HUES64 (cell line): ENCODE results near the gene NECAB3.
A peak's percentile ranks its signal among the peaks of the same experiment; 100 is the strongest.
"Not testable (repeated sequence)": the region's sequence is repeated elsewhere in the genome, so short reads cannot be mapped to it uniquely, and the experiment has no call there.

Source experiments
- H3K27ac ChIP-seq: 2 replicates; pipeline ENCODE4 v1.7.0; 2013; ENCODE audit warnings: low read depth, low read length, inconsistent platforms
- H3K27me3 ChIP-seq: 2 replicates; pipeline ENCODE4 v1.6.1; 2013; ENCODE audit warnings: mild to moderate bottlenecking, low read length; ENCODE audit not compliant: insufficient read depth
- H3K36me3 ChIP-seq: 2 replicates; pipeline ENCODE4 v1.6.1; 2013; ENCODE audit warnings: mild to moderate bottlenecking, low read length; ENCODE audit not compliant: insufficient read depth
- H3K4me1 ChIP-seq: 2 replicates; pipeline ENCODE4 v1.6.1; 2013; ENCODE audit warnings: mild to moderate bottlenecking, low read length, moderate library complexity; ENCODE audit not compliant: insufficient read depth
- H3K4me3 ChIP-seq: 2 replicates; pipeline ENCODE4 v1.5.1; 2013; ENCODE audit warnings: mild to moderate bottlenecking, low read length, moderate library complexity
- H3K9ac ChIP-seq: 2 replicates; pipeline ENCODE4 v1.6.1; 2013; ENCODE audit warnings: mild to moderate bottlenecking, low read depth, low read length
- H3K9me3 ChIP-seq: 2 replicates; pipeline ENCODE4 v1.6.1; 2013; ENCODE audit warnings: low read depth, low read length; ENCODE audit not compliant: insufficient read depth
- WGBS: fragments of 150-250, 120-280 bp; methylation state at CpG from one replicate; pipeline ENCODE4 v1.1.7; 2013; ENCODE audit warnings: missing lambda C conversion rate; 5-methylcytosine and 5-hydroxymethylcytosine counted together

NECAB3 gene

GRCh38 chr20:33709398-33709797 lies 35.2 kb upstream of the NECAB3 start:
- Histone ChIP-seq H3K36me3 (no peaks in the 10 kb centered on the region), H3K4me1 (no peaks in the 10 kb centered on the region; the same call in 1 of the 2 replicates), H3K9ac (peak overlapping the region; percentile 36; the same call in 1 of the 2 replicates), H3K27me3 (no peaks in the 10 kb centered on the region), H3K27ac (no peak overlapping the region), H3K9me3 (no peaks in the 10 kb centered on the region), H3K4me3 (no peak overlapping the region)
- WGBS, result 82% methylated on average over 2 of the region's 2 CpGs

DNA sequence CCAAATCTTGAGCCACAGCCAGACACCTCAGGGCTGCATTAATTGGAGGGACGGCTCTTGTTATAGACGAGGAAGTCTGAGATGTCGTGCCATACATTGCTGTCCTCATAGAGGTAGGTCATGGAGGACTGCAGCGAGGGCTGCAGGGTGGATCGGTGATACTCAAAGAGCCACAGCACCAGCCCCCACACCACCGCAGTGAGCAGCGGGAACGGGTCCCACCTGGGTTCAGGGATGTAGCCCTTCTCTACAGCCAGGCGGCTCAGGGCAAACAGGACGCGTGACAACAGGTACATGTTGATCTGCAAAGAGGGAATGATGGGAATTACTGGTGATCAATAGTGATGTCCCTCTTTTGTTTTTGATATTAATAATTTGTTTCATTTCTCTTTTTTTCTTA lies 33.4 kb upstream of the NECAB3 start:
- Histone ChIP-seq H3K9ac (no peak overlapping the region), H3K27me3 (no peaks in the 10 kb centered on the region), H3K27ac (no peak overlapping the region), H3K4me1 (no peaks in the 10 kb centered on the region; the same call in 1 of the 2 replicates), H3K9me3 (no peaks in the 10 kb centered on the region), H3K4me3 (no peak overlapping the region), H3K36me3 (no peaks in the 10 kb centered on the region)
- 91% methylated on average over 11 of the region's 11 CpGs for WGBS

DNA sequence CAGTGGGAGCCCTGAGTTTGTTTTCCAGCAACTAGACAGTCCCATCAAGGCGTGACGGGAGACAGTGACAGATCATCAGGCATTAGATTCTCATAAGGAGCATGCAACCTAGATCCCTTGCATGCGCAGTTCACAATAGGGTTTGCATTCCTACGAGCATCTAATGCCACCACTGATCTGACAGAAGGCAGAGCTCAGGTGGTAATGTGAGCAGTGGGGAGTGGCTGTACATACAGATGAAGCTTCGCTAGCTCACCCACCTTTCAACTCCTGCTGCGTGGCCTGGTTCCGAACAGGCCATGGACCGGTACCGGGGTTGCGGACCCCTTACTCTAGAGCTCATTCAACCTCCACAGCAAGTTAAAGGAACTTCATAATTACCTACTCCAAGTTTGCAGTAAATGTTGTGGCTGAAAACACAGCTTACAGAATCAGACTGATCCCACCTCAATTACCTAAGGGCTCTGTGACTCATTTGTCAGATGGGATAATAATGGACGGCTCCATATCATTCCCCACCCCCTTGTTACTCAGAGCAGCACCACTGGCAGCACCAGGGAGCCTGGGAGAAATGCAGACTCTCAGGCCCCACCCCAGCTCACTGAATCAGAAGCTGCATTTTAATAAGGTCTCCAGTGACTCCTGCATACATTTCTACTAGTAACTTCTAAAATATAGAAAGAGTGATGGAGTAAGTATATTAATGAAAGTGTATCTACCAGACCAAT lies 30.1 kb upstream of the NECAB3 start:
- Histone ChIP-seq H3K4me3 (no peak overlapping the region), H3K27ac (no peak overlapping the region), H3K9ac (no peak overlapping the region), H3K4me1 (no peaks in the 10 kb centered on the region), H3K27me3 (no peaks in the 10 kb centered on the region), H3K9me3 (no peaks in the 10 kb centered on the region), H3K36me3 (no peaks in the 10 kb centered on the region)
- 90% methylated on average over 11 of the region's 11 CpGs for WGBS

DNA sequence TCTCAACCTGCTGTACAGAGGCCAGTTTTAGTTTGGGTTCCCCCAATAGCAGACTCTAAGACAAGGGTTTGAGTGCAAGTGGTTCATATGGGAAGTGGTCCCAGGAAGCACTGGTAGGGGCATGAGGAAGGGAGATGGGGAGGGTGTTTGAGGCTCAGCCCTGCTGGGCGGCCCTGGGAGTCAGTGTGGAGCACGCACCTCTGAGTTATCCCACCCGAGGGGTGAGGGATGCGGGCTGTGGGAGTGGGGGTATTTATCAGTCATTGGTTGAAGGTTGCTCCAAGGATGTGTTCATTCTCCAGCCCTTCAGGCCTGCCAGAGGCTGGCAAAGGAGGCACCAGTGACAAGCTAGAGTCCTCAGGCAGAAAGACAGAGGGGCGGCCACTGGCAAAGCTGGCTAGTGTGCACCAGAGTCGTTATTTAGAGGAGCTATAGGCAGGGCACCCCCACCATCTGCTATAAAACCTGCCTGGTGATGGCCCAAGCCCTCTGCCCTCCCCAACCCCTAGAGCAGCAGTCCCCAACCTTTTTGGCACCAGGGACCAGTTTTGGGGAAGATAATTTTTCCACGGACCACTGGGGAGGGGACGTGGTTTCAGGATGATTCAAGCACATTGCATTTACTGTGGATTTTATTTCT lies 29.4 kb upstream of the NECAB3 start:
- Histone ChIP-seq H3K4me3 (no peak overlapping the region), H3K9ac (no peak overlapping the region), H3K27ac (no peak overlapping the region), H3K4me1 (no peaks in the 10 kb centered on the region), H3K9me3 (no peaks in the 10 kb centered on the region), H3K36me3 (no peaks in the 10 kb centered on the region), H3K27me3 (no peaks in the 10 kb centered on the region)
- WGBS, result 91% methylated on average over 6 of the region's 8 CpGs

- H3K36me3 ChIP-seq, result no peaks in the 10 kb centered on the region
- no peak overlapping the region for H3K4me3 ChIP-seq
- no peak overlapping the region for H3K27ac ChIP-seq
- no peaks in the 10 kb centered on the region for H3K4me1 ChIP-seq
- 0 out of 2 replicates have a peak, but pooled peaks cover 3% of the 10 kb centered on the region for H3K9me3 ChIP-seq
- WGBS, result 95% methylated on average over 5 of the region's 5 CpGs
- no peak overlapping the region for H3K9ac ChIP-seq
- no peaks in the 10 kb centered on the region for H3K27me3 ChIP-seq
Observed at GRCh38 chr20:33702861-33703260, 28.6 kb upstream of the NECAB3 start.

- Histone ChIP-seq H3K9me3 (0 out of 2 replicates have a peak, but pooled peaks cover 3% of the 10 kb centered on the region), H3K27ac (no peak overlapping the region), H3K36me3 (no peaks in the 10 kb centered on the region), H3K4me1 (no peaks in the 10 kb centered on the region), H3K27me3 (no peaks in the 10 kb centered on the region), H3K4me3 (no peak overlapping the region), H3K9ac (no peak overlapping the region)
- 94% methylated on average over 26 of the region's 27 CpGs for WGBS
Observed at GRCh38 chr20:33701629-33702450, 27.6 kb upstream of the NECAB3 start.

DNA sequence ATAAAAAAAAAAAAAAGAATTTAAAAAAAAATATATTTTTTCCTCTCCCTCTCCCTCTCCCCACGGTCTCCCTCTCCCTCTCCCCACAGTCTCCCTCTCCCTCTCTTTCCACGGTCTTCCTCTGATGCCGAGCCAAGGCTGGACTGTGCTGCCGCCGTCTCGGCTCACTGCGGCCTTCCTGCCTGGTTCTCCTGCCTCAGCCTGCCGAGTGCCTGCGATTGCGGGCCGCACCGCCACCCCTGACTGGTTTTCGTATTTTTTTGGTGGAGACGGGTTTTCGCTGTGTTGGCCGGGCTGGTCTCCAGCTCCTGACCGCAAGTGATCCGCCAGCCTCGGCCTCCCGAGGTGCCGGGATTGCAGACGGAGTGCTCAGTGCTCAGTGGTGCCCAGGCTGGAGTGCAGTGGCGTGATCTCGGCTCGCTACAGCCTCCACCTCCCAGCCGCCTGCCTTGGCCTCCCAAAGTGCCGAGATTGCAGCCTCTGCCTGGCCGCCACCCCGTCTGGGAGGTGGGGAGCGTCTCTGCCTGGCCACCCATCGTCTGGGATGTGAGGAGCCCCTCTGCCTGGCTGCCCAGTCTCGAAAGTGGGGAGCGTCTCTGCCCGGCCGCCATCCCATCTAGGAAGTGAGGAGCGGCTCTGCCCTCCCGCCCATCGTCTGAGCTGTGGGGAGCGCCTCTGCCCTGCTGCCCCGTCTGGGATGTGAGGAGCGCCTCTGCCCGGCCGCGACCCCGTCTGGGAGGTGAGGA lies 26.6 kb upstream of the NECAB3 start:
- WGBS, result 96% methylated on average over 44 of the region's 45 CpGs
- not testable (repeated sequence) for H3K4me3 ChIP-seq, H3K36me3 ChIP-seq, H3K9me3 ChIP-seq, H3K27ac ChIP-seq, H3K27me3 ChIP-seq, H3K4me1 ChIP-seq, H3K9ac ChIP-seq

DNA sequence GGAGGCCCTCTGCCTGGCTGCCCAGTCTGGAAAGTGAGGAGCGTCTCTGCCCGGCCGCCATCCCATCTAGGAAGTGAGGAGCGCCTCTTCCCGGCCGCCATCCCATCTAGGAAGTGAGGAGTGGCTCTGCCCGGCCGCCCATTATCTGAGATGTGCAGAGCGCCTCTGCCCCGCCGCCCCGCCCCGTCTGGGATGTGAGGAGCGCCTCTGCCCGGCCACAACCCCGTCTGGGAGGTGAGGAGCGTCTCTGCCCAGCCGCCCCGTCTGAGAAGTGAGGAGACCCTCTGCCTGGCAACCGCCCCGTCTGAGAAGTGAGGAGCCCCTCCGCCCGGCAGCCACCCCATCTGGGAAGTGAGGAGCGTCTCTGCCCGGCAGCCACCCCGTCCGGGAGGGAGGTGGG lies 24.7 kb upstream of the NECAB3 start:
- H3K36me3 ChIP-seq, H3K4me1 ChIP-seq, H3K4me3 ChIP-seq, H3K9ac ChIP-seq, H3K27ac ChIP-seq, H3K27me3 ChIP-seq, H3K9me3 ChIP-seq: not testable (repeated sequence)
- WGBS, result 94% methylated on average over 19 of the region's 27 CpGs

- 83% methylated on average over 8 of the region's 8 CpGs for WGBS
- no peaks in the 10 kb centered on the region for H3K36me3 ChIP-seq
- H3K27me3 ChIP-seq, result no peaks in the 10 kb centered on the region
- 0 out of 2 replicates have a peak, but pooled peaks cover 3% of the 10 kb centered on the region for H3K9me3 ChIP-seq
- peaks cover 17% of the 10 kb centered on the region for H3K4me1 ChIP-seq
- H3K9ac ChIP-seq, result no peak overlapping the region
- H3K27ac ChIP-seq, result no peak overlapping the region
- H3K4me3 ChIP-seq, result no peak overlapping the region
Observed at GRCh38 chr20:33697129-33697528, 22.9 kb upstream of the NECAB3 start.

- H3K9ac ChIP-seq, result no peak overlapping the region
- no peak overlapping the region for H3K4me3 ChIP-seq
- 85% methylated on average over 4 of the region's 4 CpGs for WGBS
- H3K27me3 ChIP-seq, result no peaks in the 10 kb centered on the region
- H3K36me3 ChIP-seq, result no peaks in the 10 kb centered on the region
- peaks cover 17% of the 10 kb centered on the region for H3K4me1 ChIP-seq
- no peak overlapping the region for H3K27ac ChIP-seq
- 0 out of 2 replicates have a peak, but pooled peaks cover 3% of the 10 kb centered on the region for H3K9me3 ChIP-seq
Observed at GRCh38 chr20:33696448-33696847, 22.2 kb upstream of the NECAB3 start.
